H1 (cell line): Measurements from ENCODE around the gene NELFCD. TPM values are rescaled to one million over a fixed set of nuclear protein-coding genes. Genes with fewer than 3 reads are reported as not detected.

Experiments used
- CTCF ChIA-PET: fragments of 300-600 bp; sonication (Branson Sonifier 250); formaldehyde crosslinking; loops from one replicate; lab custom pipeline; 2021; ENCODE audit not compliant: partially characterized antibody; lab: Charles Lee
- POLR2A ChIA-PET: fragments of 300-600 bp; sonication (Branson Sonifier 250); formaldehyde crosslinking; loops from one replicate; lab custom pipeline; 2021; ENCODE audit warnings: inconsistent platforms; ENCODE audit not compliant: partially characterized antibody; lab: Charles Lee
- DNase-seq, 2 experiments: peaks; one replicate each; pipeline versions ENCODE4 v3.0.0 to v3.0.0-alpha.2; 2010 to 2022; ENCODE audit warnings: low spot score in 2 of 2, low read depth in 1 of 2, mixed read lengths in 1 of 2
- FAIRE-seq: peaks from 2 replicates; lab custom pipeline; 2011; peaks lifted over from hg19 to GRCh38; lab: Jason Lieb, UNC
- H2AFZ ChIP-seq: 2 replicates; pipeline ENCODE4 v1.8.1; 2012; ENCODE audit warnings: low read length, inconsistent platforms
- H2AK5ac ChIP-seq: 2 replicates; pipeline ENCODE4 v1.6.1; 2013; ENCODE audit warnings: low read depth, low read length
- H2BK120ac ChIP-seq: replicated peaks from 2 replicates; pipeline ENCODE3; 2013; ENCODE audit warnings: low read depth, low read length, inconsistent platforms
- H2BK12ac ChIP-seq: 2 replicates; pipeline ENCODE4 v1.6.1; 2013; ENCODE audit warnings: low read depth, low read length
- H2BK15ac ChIP-seq: 2 replicates; pipeline ENCODE4 v1.6.1; 2013; ENCODE audit warnings: low read length
- H2BK20ac ChIP-seq: 2 replicates; pipeline ENCODE4 v1.6.1; 2013; ENCODE audit warnings: low read length
- H2BK5ac ChIP-seq: 2 replicates; pipeline ENCODE4 v1.6.1; 2013; ENCODE audit warnings: low read depth, low read length
- H3K14ac ChIP-seq: 2 replicates; pipeline ENCODE4 v1.6.1; 2013; ENCODE audit warnings: inconsistent platforms; ENCODE audit not compliant: insufficient read length
- H3K18ac ChIP-seq: 2 replicates; pipeline ENCODE4 v1.6.1; 2013; ENCODE audit warnings: low read length; ENCODE audit errors: extremely low read depth
- H3K23ac ChIP-seq: 2 replicates; pipeline ENCODE4 v1.6.1; 2013; ENCODE audit warnings: inconsistent platforms; ENCODE audit not compliant: insufficient read length
- H3K23me2 ChIP-seq: 2 replicates; pipeline ENCODE4 v1.6.1; 2013; ENCODE audit warnings: low read depth, low read length
- H3K27ac ChIP-seq: 2 replicates; pipeline ENCODE4 v1.6.1; 2011; ENCODE audit warnings: low read depth, low read length, inconsistent platforms
- H3K27me3 ChIP-seq, 4 experiments: replicated peaks in 1 of 4; 1 replicate in 1 of 4; 2 replicates in 3 of 4; pipeline versions ENCODE4 v1.6.1 to v1.8.1; 2011 to 2013; ENCODE audit warnings: low read length in 3 of 4, mild to moderate bottlenecking in 3 of 4, inconsistent platforms in 2 of 4, mixed read lengths in 2 of 4, moderate library complexity in 1 of 4; ENCODE audit not compliant: control insufficient read depth in 3 of 4, insufficient read depth in 3 of 4; ENCODE audit errors: extremely low read depth in 1 of 4
- H3K36me3 ChIP-seq, 4 experiments: 2 replicates each; pipeline versions ENCODE4 v1.6.1 to v1.8.1; 2011 to 2013; ENCODE audit warnings: mild to moderate bottlenecking in 4 of 4, low read length in 3 of 4, moderate library complexity in 2 of 4, control low read depth in 1 of 4, inconsistent platforms in 1 of 4; ENCODE audit not compliant: insufficient read depth in 4 of 4, control insufficient read depth in 2 of 4
- H3K4ac ChIP-seq: replicated peaks from 2 replicates; pipeline ENCODE3; 2013; ENCODE audit warnings: low read length, low read depth, mixed read lengths, inconsistent platforms; ENCODE audit not compliant: insufficient read length
- H3K4me1 ChIP-seq, 4 experiments: replicated peaks in 1 of 4; 1 replicate in 1 of 4; 2 replicates in 3 of 4; pipeline versions ENCODE4 v1.6.1 to v1.8.1; 2011 to 2013; ENCODE audit warnings: low read length in 3 of 4, inconsistent platforms in 2 of 4, mixed read lengths in 1 of 4; ENCODE audit not compliant: insufficient read depth in 4 of 4, control insufficient read depth in 3 of 4
- H3K4me2 ChIP-seq, 2 experiments: 2 replicates each; pipeline versions ENCODE4 v1.6.1 to v1.8.1; 2011 to 2013; ENCODE audit warnings: low read depth in 2 of 2, low read length in 2 of 2, control low read depth in 1 of 2, inconsistent platforms in 1 of 2, mild to moderate bottlenecking in 1 of 2; ENCODE audit not compliant: insufficient read depth in 1 of 2
- H3K4me3 ChIP-seq, 4 experiments: fragments of 200-600, 300-600 bp in 1 of 4; sonication (generic), shearing (Covaris generic), sonication (Bioruptor Twin) in 1 of 4; 2 replicates each; pipeline versions ENCODE4 v1.5.1 to v1.8.1; 2011 to 2016; ENCODE audit warnings: low read length in 4 of 4, low read depth in 3 of 4, control low read depth in 2 of 4, inconsistent platforms in 2 of 4, mild to moderate bottlenecking in 2 of 4, mixed read lengths in 1 of 4, moderate library complexity in 1 of 4; ENCODE audit not compliant: insufficient read depth in 2 of 4; ENCODE audit errors: extremely low read depth in 1 of 4
- H3K56ac ChIP-seq: replicated peaks from 2 replicates; pipeline ENCODE3; 2013; ENCODE audit warnings: low read depth, mild to moderate bottlenecking, mixed read lengths, low read length, inconsistent platforms; ENCODE audit not compliant: insufficient read length
- H3K79me1 ChIP-seq: 2 replicates; pipeline ENCODE4 v1.6.1; 2013; ENCODE audit warnings: low read depth, low read length, control low read depth
- H3K79me2 ChIP-seq, 2 experiments: 2 replicates each; pipeline versions ENCODE4 v1.6.1 to v1.8.1; 2012 to 2013; ENCODE audit warnings: low read length in 2 of 2, mild to moderate bottlenecking in 2 of 2, inconsistent platforms in 1 of 2; ENCODE audit not compliant: insufficient read depth in 2 of 2, control insufficient read depth in 1 of 2
- H3K9ac ChIP-seq, 4 experiments: replicated peaks in 1 of 4; 1 replicate in 1 of 4; 2 replicates in 3 of 4; pipeline versions ENCODE4 v1.6.1 to v1.8.1; 2011 to 2013; ENCODE audit warnings: low read depth in 3 of 4, low read length in 3 of 4, control low read depth in 2 of 4, mild to moderate bottlenecking in 2 of 4, moderate library complexity in 2 of 4, inconsistent platforms in 1 of 4; ENCODE audit errors: extremely low read depth in 1 of 4
- H3K9me3 ChIP-seq, 2 experiments: 2 replicates each; pipeline versions ENCODE4 v1.6.1 to v1.8.1; 2012 to 2013; ENCODE audit warnings: mild to moderate bottlenecking in 2 of 2, moderate library complexity in 2 of 2, control low read depth in 1 of 2, inconsistent platforms in 1 of 2, low read depth in 1 of 2, low read length in 1 of 2, mixed read lengths in 1 of 2; ENCODE audit not compliant: insufficient read depth in 2 of 2
- H4K20me1 ChIP-seq, 2 experiments: replicated peaks in 1 of 2; 2 replicates each; pipeline versions ENCODE3 to v1.8.1; 2011 to 2013; ENCODE audit warnings: inconsistent platforms in 2 of 2, low read length in 2 of 2, mild to moderate bottlenecking in 1 of 2; ENCODE audit not compliant: insufficient read depth in 2 of 2, control insufficient read depth in 1 of 2
- H4K5ac ChIP-seq: 2 replicates; pipeline ENCODE4 v1.6.1; 2013; ENCODE audit warnings: low read length, low read depth, mixed read lengths, inconsistent platforms; ENCODE audit not compliant: insufficient read length
- H4K8ac ChIP-seq: 2 replicates; pipeline ENCODE4 v1.8.0; 2013; ENCODE audit warnings: mild to moderate bottlenecking, moderate library complexity, low read length, inconsistent platforms; ENCODE audit not compliant: insufficient read depth; ENCODE audit errors: extremely low read depth
- H4K91ac ChIP-seq: replicated peaks from 2 replicates; pipeline ENCODE3; 2013; ENCODE audit warnings: low read length, mixed read lengths, inconsistent platforms; ENCODE audit not compliant: insufficient read length
- HDAC2 ChIP-seq, 2 experiments: fragments of 300-600 bp in 1 of 2; sonication (generic) in 1 of 2; IDR thresholded peaks; 2 replicates each; pipeline ENCODE4 v1.6.1; 2011 to 2012; ENCODE audit warnings: low read depth in 2 of 2, low read length in 2 of 2, mild to moderate bottlenecking in 2 of 2, moderate library complexity in 2 of 2, borderline replicate concordance in 1 of 2, inconsistent platforms in 1 of 2
- KDM4A ChIP-seq: IDR thresholded peaks from one replicate; pipeline ENCODE4 v1.7.1; 2012; ENCODE audit warnings: low read depth, mild to moderate bottlenecking, moderate library complexity, low read length, inconsistent platforms; ENCODE audit not compliant: severe bottlenecking
- PHF8 ChIP-seq: fragments of 200-600 bp; sonication (generic); conservative IDR thresholded peaks from 2 replicates; pipeline ENCODE4 v1.7.1; 2012; ENCODE audit warnings: low read depth, mild to moderate bottlenecking, inconsistent platforms, low read length, moderate library complexity
- WGBS, 2 experiments: shearing (Covaris generic) in 1 of 2; methylation state at CpG; one replicate each; pipeline versions ENCODE4 v1.1.6 to v1.1.7; 2013 to 2015; ENCODE audit warnings: low lambda C conversion rate in 2 of 2, mixed read lengths in 2 of 2, inconsistent platforms in 1 of 2, low coverage in 1 of 2, missing lambda C conversion rate in 1 of 2; ENCODE audit not compliant: insufficient replicate concordance in 2 of 2, insufficient coverage in 1 of 2, insufficient read length in 1 of 2; ENCODE audit errors: extremely low coverage in 1 of 2, missing lambda C conversion rate in 1 of 2; 5-methylcytosine and 5-hydroxymethylcytosine counted together
- polyA plus RNA-seq, 7 experiments: library from polyadenylated mRNA; depleted of rRNA in 3 of 7; stranded (reverse) in 5 of 7; unstranded in 2 of 7; fragments of >200 nt in 5 of 7; fragments of 200-250 nt in 2 of 7; gene quantifications; 1 replicate in 5 of 7; 2 replicates in 1 of 7; 4 replicates in 1 of 7; pipeline versions ENCODE4 v1.2.1 to v1.2.3, GENCODE V29; 2011 to 2013; ENCODE audit warnings: missing spikeins in 2 of 7, mixed read lengths in 2 of 7
- total RNA-seq: library from RNA; stranded (reverse); fragmentation: NEBNext Ultra II Directional; extraction: Animal tissue kit (Norgen Biotek cat#: 25700); gene quantifications from 2 replicates; pipeline ENCODE4 v1.2.1, GENCODE V29; 2021

Gene NELFCD
- total and polyA plus RNA-seq, 2 of the 8 experiments (the other 6 are each of a cell fraction or from before 2014, with no cell fraction given): 35.5 to 59.6 TPM

- DNase-seq (no peak), FAIRE-seq (no peak)
- no peak for TF ChIP-seq HDAC2 (IDR thresholded peaks at IDR 0.05; ENCODE audit: borderline replicate concordance in 1 of 2, low read depth in 2 of 2, low read length in 2 of 2)
- TF ChIP-seq PHF8: no peak
- no peak for TF ChIP-seq KDM4A
- H3K23me2 ChIP-seq: no peaks in the 10 kb centered on the region
- no peak overlapping the region for H2BK12ac ChIP-seq
- H3K4ac ChIP-seq: no peak overlapping the region
- H3K23ac ChIP-seq: no peak overlapping the region
- no peaks in the 10 kb centered on the region for H3K9me3 ChIP-seq
- no peak overlapping the region for H2BK20ac ChIP-seq
- H2BK15ac ChIP-seq: no peak overlapping the region
- H2BK5ac ChIP-seq: no peak overlapping the region
- no peak overlapping the region for H3K14ac ChIP-seq
- no peak overlapping the region for H3K4me3 ChIP-seq
- ChIA-PET CTCF (no interaction called here), POLR2A (interaction anchor here (0.8 to 1.2 kb wide), 3 partner anchors 7 to 8 kb away, joined by 3 to 4 read pairs (median 4); partner anchors contain the start of gene NELFCD)
- H4K8ac ChIP-seq: no peak overlapping the region
- H3K36me3 ChIP-seq: peaks cover 33 to 73% (median 64%) of the 10 kb centered on the region in 4 experiments
- WGBS, 2 experiments: 80% methylated on average over 10 of the region's 10 CpGs; no CpG with 5 or more reads in 1 of the 2 experiments
- no peaks in the 10 kb centered on the region for H3K4me1 ChIP-seq
- H4K5ac ChIP-seq: no peak overlapping the region
- H3K79me1 ChIP-seq: peaks cover 8% of the 10 kb centered on the region; the same call in 1 of the 2 replicates
- H3K9ac ChIP-seq: no peak overlapping the region
- H4K20me1 ChIP-seq: peaks cover 2 to 14% of the 10 kb centered on the region in 2 experiments
- no peak overlapping the region for H3K27ac ChIP-seq
- no peak overlapping the region for H3K18ac ChIP-seq
- H3K79me2 ChIP-seq: peaks cover 0 to 18% of the 10 kb centered on the region in 2 experiments; a peak in 2 of 4 replicates
- H3K27me3 ChIP-seq: no peaks in the 10 kb centered on the region
- H2AK5ac ChIP-seq: no peak overlapping the region
- H4K91ac ChIP-seq: no peak overlapping the region
- H2AFZ ChIP-seq: no peak overlapping the region
- no peak overlapping the region for H3K56ac ChIP-seq
- H3K4me2 ChIP-seq: no peak overlapping the region
- H2BK120ac ChIP-seq: no peak overlapping the region
These were observed 8.1 kb downstream of the NELFCD start for GRCh38 chr20:58989196-58989595.
